ENCODE data around the gene STAG3. TPM values are rescaled to one million over a fixed set of nuclear protein-coding genes. Genes with fewer than 3 reads are reported as not detected.

The STAG3 gene
- total and polyA plus RNA-seq, 9 of the 15 experiments (the other 6 are each of a cell fraction or from before 2014, with no cell fraction given) = 0.54 to 2.5 (median 1.7) TPM

DNA sequence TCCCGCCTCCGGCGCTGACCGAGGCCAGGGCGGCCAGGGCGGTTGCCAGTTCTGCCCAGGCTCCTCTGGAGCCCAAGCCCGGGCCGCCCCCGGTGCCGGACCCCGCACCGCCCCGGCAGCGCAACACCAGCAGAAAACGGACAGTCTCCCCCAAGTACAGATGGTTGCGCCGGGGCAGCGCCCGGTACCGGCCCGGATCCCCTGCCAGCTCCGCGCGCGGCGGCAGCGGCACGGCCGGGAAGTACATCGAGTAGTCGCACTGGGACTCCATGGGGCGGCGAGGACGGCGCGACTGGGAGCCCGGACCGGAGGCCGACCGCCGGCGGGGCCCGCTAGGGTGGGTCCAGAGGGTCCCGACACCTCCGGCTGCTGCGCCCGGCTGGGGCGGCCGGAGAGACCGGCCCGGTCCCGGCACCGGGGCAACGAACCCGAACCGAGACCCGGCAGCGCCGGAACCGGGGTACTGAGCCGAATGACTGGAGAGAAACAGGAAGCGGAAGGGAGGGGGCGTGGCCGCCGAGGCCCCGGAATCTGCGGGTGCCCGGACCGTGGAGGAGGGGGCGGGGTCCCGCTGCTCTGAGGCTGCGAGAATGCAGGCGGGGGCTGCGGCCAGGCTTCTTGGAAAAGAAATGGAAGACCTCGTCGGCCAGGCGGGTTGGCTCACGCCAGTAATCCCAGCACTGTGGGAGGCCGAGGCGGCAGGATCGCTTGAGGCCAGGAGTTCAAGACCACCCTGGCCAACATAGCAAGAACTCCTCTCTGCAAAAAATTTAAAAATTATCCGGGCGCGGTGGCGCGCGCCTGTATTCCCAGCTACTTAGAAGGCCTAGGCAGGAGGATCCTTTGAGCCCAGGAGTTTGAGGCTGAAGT is 19.3 kb upstream of the STAG3 start, which contains the start of gene TRAPPC14 (continued):
- TF ChIP-seq, protein P1, sequence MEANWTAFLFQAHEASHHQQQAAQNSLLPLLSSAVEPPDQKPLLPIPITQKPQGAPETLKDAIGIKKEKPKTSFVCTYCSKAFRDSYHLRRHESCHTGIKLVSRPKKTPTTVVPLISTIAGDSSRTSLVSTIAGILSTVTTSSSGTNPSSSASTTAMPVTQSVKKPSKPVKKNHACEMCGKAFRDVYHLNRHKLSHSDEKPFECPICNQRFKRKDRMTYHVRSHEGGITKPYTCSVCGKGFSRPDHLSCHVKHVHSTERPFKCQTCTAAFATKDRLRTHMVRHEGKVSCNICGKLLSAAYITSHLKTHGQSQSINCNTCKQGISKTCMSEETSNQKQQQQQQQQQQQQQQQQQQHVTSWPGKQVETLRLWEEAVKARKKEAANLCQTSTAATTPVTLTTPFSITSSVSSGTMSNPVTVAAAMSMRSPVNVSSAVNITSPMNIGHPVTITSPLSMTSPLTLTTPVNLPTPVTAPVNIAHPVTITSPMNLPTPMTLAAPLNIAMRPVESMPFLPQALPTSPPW (CRISPR knock-in tag; IDR thresholded peaks at IDR 0.05) = peak; percentile 92
- TF ChIP-seq ADNP (tag; IDR thresholded peaks at IDR 0.05) = peak; percentile 96
- TF ChIP-seq, protein P2, sequence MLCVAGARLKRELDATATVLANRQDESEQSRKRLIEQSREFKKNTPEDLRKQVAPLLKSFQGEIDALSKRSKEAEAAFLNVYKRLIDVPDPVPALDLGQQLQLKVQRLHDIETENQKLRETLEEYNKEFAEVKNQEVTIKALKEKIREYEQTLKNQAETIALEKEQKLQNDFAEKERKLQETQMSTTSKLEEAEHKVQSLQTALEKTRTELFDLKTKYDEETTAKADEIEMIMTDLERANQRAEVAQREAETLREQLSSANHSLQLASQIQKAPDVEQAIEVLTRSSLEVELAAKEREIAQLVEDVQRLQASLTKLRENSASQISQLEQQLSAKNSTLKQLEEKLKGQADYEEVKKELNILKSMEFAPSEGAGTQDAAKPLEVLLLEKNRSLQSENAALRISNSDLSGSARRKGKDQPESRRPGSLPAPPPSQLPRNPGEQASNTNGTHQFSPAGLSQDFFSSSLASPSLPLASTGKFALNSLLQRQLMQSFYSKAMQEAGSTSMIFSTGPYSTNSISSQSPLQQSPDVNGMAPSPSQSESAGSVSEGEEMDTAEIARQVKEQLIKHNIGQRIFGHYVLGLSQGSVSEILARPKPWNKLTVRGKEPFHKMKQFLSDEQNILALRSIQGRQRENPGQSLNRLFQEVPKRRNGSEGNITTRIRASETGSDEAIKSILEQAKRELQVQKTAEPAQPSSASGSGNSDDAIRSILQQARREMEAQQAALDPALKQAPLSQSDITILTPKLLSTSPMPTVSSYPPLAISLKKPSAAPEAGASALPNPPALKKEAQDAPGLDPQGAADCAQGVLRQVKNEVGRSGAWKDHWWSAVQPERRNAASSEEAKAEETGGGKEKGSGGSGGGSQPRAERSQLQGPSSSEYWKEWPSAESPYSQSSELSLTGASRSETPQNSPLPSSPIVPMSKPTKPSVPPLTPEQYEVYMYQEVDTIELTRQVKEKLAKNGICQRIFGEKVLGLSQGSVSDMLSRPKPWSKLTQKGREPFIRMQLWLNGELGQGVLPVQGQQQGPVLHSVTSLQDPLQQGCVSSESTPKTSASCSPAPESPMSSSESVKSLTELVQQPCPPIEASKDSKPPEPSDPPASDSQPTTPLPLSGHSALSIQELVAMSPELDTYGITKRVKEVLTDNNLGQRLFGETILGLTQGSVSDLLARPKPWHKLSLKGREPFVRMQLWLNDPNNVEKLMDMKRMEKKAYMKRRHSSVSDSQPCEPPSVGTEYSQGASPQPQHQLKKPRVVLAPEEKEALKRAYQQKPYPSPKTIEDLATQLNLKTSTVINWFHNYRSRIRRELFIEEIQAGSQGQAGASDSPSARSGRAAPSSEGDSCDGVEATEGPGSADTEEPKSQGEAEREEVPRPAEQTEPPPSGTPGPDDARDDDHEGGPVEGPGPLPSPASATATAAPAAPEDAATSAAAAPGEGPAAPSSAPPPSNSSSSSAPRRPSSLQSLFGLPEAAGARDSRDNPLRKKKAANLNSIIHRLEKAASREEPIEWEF (CRISPR knock-in tag; IDR thresholded peaks at IDR 0.05) = no peak
- TF ChIP-seq, protein P3, sequence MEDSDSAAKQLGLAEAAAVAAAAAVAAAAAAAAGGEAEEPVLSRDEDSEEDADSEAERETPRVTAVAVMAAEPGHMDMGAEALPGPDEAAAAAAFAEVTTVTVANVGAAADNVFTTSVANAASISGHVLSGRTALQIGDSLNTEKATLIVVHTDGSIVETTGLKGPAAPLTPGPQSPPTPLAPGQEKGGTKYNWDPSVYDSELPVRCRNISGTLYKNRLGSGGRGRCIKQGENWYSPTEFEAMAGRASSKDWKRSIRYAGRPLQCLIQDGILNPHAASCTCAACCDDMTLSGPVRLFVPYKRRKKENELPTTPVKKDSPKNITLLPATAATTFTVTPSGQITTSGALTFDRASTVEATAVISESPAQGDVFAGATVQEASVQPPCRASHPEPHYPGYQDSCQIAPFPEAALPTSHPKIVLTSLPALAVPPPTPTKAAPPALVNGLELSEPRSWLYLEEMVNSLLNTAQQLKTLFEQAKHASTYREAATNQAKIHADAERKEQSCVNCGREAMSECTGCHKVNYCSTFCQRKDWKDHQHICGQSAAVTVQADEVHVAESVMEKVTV (CRISPR knock-in tag; IDR thresholded peaks at IDR 0.05) = no peak
- TF ChIP-seq TEAD4 (IDR thresholded peaks at IDR 0.05; ENCODE audit: low read length) = peak; percentile 78
- no peak; the same call in 1 of the 2 replicates for TF ChIP-seq TEAD4 (CRISPR knock-in tag; IDR thresholded peaks at IDR 0.05; ENCODE audit: borderline replicate concordance)
- peak; percentile 70 for TF ChIP-seq SIN3B (IDR thresholded peaks at IDR 0.05; ENCODE audit: low read depth)
- peak; percentile 83 for TF ChIP-seq ZFX (CRISPR knock-in tag; IDR thresholded peaks at IDR 0.05)
- TF ChIP-seq LEF1 (IDR thresholded peaks at IDR 0.05) = peak; percentile 56; the same call in 1 of the 2 replicates
- TF ChIP-seq, protein P4, sequence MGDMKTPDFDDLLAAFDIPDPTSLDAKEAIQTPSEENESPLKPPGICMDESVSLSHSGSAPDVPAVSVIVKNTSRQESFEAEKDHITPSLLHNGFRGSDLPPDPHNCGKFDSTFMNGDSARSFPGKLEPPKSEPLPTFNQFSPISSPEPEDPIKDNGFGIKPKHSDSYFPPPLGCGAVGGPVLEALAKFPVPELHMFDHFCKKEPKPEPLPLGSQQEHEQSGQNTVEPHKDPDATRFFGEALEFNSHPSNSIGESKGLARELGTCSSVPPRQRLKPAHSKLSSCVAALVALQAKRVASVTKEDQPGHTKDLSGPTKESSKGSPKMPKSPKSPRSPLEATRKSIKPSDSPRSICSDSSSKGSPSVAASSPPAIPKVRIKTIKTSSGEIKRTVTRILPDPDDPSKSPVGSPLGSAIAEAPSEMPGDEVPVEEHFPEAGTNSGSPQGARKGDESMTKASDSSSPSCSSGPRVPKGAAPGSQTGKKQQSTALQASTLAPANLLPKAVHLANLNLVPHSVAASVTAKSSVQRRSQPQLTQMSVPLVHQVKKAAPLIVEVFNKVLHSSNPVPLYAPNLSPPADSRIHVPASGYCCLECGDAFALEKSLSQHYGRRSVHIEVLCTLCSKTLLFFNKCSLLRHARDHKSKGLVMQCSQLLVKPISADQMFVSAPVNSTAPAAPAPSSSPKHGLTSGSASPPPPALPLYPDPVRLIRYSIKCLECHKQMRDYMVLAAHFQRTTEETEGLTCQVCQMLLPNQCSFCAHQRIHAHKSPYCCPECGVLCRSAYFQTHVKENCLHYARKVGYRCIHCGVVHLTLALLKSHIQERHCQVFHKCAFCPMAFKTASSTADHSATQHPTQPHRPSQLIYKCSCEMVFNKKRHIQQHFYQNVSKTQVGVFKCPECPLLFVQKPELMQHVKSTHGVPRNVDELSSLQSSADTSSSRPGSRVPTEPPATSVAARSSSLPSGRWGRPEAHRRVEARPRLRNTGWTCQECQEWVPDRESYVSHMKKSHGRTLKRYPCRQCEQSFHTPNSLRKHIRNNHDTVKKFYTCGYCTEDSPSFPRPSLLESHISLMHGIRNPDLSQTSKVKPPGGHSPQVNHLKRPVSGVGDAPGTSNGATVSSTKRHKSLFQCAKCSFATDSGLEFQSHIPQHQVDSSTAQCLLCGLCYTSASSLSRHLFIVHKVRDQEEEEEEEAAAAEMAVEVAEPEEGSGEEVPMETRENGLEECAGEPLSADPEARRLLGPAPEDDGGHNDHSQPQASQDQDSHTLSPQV (IDR thresholded peaks at IDR 0.05) = 0 out of 2 replicates have a peak, but pooled peaks have one; percentile 35
- no peak for TF ChIP-seq SRSF9 (IDR thresholded peaks at IDR 0.05; ENCODE audit: borderline replicate concordance, low read depth, low read length)
- peak; percentile 76; the same call in 1 of the 2 replicates for TF ChIP-seq SMARCA4 (IDR thresholded peaks at IDR 0.05)

Measured in K562 (cell line).